Colon (tissue), 2 donors: ENCODE data around the gene ASPDH.
"Not testable (repeated sequence)": the region's sequence is repeated elsewhere in the genome, so short reads cannot be mapped to it uniquely, and the experiment has no call there.

Source experiments
- FAIRE-seq: peaks from 2 replicates; lab custom pipeline; 2012; peaks lifted over from hg19 to GRCh38; lab: Jason Lieb, UNC
- donor health status: control.
- donor health status: control.

ASPDH gene

DNA sequence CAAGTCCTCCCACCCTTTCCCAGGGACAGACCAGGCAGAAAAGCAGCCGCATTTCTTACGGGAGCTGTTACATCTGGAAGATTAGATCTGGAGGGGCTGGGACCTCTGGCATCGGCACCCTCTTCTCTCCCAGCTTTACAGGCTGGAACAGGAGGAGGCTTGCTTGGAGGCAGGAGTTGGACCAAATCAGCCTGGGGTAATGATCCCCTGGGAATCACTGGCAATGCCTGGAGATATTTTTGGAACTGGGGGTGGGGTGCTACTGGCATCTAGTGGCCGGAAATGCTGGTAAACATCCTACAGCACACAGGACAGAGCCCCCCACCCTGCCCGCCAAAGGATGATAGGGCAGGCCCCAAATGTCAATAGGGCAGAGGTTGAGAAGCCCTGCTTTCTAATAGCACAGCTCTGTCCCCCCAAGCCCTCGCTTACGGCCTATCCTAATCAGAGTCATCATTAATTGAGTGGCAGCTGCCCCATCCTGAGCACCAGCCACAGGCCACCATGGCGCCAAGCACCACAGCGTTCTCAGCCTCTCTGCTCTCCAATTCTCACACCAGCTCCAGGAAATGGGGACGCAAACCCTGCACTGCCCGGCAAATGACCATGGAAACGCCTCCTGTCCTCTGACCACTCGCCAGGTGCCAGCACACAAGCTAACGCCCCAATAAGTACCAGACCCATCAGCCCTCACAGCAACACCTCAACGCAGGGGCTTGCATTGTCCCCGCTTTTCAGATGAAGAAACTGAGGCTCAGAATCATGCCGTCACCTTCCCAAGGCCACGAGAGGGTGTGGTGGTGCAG is 33.9 kb upstream of the ASPDH start:
- no peak for FAIRE-seq

DNA sequence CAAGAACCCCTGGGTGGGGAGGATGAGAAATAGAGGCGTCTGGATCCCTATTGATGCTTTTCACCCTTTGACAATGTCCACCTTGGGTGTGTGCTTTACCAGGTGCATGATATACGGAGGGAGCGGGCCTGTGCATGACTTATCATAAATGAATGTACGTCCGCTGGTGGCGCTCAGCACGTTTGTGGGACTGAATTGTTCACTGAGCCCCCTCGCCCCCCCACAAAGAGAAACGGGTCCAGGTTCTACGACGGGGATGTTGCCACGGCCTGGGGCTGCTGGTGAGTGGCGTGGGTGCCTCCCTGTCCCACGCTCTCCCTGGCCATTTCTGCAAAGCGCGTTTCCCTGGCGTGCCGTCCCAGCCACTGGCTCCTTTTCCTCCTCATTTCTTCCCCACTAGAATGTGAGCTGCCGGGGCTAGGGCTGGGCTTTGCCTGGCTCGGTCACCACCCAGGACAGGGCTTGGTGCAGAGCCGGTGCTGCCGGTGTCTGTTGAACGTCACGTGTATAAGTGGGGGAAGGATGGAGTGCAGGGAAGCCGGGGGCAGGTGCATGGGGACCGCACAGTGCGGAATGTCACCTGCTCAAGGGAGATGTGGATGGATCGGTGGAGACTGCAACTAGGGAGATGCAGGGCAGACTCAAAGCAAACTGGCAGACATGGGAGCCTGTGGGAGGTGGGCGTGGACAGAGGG is 33.0 kb upstream of the ASPDH start:
- FAIRE-seq: no peak

DNA sequence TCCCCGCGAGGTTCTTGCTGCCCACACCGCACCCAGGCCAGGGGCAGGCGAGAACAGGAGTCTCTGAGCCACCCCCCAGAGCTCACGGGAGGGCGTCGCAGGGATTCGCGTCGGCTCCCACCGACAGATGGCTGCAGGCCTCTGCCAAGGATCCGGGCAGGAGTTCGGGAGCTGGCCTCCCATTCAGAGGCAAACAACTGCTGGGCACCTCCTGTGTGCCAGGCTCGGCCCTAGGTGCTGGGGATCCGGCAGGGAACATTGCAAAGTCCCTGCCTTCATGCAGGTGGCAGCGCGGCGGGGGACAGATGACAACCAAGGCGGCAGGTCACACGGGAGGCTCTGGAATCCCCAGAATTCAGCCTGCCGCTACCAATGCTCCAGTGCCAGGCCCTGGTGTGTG is 29.2 kb upstream of the ASPDH start:
- FAIRE-seq: no peak

DNA sequence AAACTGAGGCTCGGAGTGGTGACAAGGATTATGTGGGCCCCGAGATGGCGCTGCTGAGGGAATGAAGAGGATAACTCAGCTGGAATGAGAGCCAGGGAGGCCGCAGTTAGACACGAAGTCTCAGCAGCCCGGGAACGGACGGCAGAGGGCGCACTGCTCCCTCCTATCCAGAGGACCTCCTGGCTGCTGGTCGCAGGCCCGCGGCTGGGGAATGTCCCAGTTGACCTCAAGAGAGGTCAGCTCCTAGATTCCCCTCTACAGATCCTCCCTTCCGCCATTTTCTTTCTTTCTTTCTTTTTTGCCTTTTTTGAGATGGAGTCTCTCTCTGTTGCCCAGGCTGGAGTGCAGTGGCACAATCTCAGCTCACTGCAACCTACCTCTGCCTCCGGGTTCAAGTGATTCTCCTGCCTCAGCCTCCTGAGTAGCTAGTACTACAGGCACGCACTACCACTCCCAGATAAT is 24.1 kb upstream of the ASPDH start:
- no peak for FAIRE-seq

DNA sequence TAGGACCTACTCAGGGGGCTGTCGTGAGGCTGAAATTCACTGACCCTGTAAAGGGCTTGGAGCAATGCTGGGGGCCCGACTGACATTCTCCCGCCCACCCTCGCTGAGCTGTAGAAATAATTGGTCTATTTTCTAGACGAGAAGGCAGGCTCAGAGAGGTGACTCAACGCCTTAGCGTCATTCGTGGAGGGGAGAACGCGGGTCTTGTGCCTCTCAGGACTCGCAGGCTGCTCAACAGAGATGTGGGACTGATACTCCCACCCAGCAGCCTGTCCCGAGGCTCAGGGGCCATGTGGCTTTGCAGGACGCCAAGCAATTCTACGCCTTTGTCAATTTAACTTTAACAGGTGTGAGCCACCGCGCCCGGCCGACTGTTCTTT is 23.6 kb upstream of the ASPDH start:
- no peak for FAIRE-seq

DNA sequence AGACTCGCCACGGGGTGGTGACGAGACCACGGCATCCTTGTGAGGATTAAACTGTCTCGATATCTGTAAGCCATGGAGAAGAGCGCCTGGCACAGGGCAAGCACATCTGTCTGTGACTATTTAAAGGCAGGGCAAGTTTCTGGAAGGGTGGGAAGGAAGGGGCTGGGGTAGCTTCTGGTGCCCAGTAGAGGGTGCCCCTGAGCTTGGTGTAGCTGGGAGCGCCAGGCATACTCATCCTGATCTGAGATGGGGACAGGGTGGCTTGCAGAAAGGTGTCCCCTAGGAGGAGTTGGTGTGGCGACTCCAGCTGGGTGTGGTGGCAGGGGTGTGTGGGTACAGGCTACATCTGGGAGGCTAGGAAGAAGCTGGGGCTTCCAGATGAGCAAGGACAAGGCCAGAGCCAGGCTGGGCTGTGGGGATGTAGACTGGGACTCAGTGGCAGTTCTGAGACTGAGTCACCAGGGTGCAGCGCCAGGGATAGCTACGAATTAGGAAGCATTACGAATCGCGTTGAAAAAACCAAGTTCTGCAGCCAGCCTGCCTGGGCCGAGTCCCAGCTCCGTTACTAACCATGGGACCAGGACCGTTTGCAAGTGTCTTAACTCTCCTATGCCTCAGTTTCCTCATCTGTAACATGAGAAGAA is 23.1 kb upstream of the ASPDH start:
- no peak for FAIRE-seq

DNA sequence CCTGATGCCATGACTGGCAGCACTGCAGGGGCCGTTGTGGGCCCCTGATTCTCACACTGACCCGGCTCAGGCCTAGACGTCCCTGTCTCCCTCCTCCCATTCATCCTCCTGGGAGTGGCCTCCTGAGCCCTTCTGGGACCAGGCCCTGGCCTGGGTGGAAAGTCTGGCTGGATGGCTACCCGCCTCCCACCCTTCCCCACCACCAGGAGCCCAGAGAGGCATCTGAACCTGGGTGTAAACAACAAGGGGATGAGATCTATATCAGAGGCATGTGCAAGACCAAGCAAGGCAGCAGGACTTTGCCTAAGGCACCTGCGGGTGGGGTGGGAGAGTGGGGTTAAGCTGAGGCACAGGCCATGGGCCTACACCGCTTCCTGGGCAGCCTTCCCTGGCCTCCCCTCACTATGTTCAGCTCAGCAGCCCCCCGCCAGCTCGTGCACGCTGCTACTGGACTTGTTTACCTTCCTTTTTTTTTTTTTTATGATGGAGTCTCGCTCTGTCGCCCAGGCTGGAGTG is 22.0 kb upstream of the ASPDH start:
- no peak for FAIRE-seq

DNA sequence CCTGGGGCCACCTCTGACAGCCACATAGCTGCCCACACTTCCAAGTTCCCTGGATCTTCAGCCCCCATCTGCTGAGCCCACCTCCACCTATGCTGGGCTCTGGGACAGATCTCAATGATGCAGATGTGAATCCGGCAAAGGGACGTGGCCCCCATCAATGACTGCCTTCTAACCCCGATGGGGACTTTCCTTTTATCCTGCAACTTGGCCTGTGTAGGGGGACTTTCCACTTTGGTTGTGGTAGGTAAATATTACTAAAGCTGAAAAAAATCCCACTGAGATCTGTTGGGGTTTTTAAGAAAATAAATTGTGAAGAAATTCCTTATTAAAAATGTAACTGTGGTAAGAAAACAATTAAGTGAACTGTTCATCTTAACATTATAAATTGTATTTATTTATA is 20.8 kb upstream of the ASPDH start:
- no peak for FAIRE-seq

DNA sequence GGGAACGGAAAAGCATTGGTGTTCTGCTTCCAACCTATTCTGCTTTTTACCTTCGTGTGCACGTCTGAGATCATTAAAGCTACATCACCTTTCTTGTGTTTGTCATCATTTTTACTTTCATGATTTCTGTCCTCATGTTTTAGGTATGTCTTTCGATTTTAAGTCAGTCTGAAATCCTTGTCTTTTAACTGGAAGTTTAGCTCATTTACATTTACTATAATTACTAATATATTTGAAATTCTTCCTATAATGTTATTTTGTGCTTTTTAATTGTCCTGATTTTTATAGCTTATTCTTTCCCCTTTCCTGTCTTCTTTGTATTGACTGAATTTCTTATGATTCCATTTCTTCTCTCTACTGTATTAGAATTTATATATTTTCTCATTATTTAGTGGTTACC is 19.2 kb upstream of the ASPDH start:
- no peak for FAIRE-seq

DNA sequence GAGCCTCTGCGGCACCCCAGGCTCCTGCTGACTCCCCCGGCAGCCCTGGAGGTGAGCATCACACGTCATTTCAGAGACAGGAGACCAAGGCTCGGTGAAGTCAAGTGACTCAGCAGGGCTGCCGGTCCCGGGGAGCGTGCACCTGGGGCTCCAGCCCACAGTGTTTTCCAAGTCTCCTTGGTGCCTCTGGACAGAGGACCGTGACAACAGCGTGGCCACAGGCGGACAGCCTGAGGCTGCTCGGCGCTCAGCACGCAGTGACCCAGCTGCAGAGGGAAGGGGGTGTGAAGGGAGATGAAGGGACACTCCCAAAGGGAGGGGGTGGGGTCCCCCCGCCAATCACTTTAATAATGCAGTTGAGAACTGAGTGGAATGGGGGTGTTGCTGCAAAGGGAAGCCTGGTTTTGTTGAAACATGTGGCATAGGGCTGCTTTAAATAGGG is 17.5 kb upstream of the ASPDH start:
- no peak for FAIRE-seq

DNA sequence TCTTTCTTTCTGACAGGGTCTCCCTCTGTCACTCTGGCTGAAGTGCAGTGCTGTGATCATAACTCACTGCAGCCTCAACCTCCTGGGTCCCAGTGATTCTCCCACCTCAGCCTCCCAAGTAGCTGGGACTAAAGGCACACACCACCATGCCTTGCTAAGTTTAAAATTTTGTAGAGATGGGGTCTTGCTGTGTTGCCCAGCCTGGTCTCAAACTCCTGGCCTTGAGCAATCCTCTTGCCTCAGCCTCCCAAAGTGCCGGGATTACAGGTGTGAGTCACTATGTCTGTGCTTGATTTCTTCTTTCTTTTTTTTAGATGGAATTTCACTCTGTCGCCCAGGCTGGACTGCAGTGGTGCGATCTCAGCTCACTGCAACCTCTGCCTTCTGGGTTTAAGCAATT is 14.3 kb upstream of the ASPDH start:
- FAIRE-seq: not testable (repeated sequence)

DNA sequence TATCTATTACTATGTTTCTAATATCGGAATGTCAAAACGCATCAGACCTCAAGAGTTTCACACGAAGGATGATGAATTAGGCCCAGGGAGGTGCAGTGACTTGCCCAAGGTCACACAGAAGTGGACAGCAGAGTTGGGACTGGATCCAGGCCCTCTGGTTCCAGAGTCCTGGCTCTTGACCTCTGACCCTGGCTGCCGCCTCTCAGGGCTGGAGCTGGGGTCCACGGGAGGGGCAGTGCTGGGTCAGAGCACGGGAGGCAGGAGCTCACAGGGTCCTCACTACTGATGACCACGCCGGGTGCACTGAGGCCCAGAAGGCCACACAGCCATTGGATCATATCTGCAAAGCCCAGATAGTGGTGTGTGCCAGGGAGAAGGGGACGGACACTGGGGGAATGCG is 9.2 kb upstream of the ASPDH start:
- no peak for FAIRE-seq

DNA sequence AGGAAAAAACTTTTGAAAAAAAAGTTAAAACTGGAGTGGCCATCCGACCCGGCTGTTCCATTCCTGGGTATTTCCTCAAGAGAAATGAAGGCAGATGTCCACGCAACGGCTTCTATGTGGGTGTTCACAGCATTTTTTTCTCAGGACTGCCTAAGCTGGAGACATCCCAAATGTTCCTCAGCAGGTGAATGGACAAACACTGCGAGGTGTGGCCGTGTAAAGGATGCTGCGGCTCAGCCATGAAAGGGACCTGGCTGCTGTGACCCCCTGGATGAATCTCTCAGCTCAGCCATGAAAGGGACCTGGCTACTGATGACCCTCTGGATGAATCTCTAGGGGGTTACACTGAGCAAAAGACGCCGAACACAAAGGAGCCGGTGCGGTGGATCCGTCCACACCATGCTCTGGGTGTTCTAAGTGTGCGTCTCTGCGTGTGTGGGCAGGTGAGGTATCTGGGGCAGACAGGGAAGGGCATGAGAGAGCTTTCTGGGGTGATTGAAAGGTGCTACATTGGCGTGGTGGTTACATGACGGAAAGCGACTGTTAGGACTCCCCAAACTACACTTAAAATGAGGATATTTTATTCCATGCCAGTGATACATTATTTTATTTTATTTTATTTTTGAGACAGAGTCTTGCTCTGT is 7.2 kb upstream of the ASPDH start:
- no peak for FAIRE-seq

DNA sequence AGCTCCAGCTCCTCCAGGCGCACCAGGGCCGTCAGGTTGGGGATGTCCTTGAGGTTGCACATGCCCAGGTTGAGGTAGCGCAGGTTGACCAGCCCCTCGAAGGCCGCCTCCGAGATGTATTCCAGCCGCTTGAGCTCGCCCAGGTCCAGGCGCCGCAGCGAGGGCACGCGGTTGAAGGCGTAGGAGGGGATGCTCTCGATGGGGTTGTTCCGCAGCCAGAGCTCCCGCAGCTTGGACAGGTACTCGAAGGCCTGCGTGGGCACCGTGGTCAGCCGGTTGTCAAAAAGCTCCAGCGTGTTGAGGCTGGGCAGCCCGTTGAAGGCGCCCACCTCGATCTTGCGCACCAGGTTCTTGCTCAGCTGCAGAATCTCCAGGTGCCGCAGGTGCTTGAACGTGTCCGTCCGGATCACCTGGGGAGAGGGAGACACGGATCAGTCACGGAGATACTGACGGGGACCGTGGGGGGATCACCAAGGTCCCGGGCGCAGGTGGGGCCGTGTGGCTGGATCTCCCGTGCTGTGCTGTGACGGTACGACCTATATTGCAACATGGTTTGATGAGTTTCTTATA is 5.4 kb upstream of the ASPDH start:
- no peak for FAIRE-seq

DNA sequence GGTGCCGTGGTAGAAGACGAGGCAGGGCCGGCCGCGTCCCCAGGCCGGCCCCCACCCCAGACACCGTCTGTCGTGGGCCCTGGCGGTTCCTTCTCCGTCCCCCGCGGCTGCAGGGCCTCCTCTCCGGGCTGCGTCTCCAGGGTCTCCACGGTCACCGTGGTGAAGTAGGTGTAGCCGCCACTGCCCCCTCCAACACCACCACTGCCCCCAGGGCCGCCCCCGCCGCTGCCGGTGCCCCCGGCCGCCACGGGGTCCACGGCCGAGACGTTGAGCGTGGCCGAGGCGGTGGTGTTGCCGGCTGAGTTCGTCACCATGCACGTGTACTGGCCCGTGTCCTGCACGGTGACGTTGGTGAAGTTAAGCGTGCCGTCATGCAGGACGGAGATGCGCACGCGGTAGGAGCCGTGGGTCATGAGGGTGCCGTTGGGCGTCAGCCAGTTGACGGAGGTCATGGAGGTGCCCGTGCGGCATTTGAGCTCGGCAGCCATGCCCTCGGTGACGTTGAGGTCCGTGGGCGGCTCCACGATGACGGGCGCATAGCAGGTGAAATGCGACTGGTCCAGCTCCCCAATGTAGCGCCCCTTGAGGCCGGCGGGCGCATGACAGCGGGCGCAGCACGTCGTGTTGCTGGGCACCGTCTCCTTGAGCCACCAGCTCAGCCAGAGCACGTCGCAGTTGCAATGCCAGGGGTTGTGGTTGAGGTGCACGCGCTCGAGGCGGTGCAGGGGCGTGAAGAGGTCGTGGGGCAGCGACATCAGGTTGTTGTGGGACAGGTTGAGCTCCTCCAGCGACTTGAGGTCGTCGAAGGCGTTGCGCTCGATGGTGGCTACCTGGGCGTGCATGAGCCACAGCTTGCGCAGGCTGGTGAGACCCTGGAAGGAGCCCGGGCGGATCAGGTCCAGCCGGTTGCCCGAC is 4.6 kb upstream of the ASPDH start:
- no peak for FAIRE-seq

DNA sequence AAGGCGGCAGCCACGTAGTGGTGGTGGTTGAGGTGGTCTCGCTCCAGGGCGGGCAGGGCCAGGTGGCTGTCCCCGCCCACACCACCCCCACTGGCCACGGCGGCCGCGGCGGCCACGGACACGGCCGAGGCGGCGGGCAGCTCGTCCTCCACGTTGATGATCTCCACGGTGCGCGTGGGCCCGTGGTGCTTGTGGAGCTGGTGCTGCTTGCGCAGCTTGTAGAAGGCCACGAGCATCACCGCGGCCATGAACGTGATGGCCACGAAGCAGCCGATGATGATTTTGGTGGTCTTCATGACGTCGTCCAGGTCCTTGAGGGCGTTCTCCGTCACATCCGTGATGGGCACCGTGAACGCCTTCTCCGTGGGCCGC is 4.0 kb upstream of the ASPDH start:
- no peak for FAIRE-seq

DNA sequence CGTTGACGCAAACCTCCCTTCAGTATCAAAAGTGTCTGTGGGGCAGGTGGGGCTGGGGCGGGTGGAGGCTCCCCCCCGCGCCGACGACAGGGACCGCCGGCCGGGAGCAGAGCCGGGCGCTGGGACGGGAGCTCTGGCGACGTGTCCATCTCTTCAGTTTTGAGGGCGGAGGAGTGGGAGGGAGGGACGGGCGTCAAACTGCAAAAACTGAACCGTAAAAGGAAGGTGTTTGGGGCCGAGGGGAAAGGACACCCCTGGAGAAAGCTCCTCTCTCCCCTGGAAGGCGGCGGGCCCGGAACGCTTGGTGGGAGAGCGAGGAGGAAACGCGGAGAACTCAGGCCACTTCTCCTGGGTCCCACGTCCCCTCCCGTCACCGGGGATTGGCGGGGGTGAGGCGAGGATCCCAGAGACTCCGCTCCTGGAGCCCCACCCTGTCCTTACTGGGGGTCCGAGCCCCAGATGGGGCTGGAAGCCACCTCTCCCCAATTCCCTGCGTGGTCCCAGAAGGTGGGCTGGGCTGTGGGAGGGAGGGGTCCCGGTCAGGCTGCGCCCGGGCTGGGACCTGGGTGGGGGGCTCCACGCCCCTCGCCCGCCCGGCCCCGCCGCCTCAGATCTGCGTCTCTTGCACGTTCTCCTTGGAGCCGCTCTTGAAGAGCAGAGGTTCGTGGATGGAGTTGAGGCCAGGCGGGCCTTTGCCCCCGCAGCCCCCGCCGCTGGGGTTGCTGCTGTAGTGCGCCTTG is 3.4 kb upstream of the ASPDH start:
- no peak for FAIRE-seq

DNA sequence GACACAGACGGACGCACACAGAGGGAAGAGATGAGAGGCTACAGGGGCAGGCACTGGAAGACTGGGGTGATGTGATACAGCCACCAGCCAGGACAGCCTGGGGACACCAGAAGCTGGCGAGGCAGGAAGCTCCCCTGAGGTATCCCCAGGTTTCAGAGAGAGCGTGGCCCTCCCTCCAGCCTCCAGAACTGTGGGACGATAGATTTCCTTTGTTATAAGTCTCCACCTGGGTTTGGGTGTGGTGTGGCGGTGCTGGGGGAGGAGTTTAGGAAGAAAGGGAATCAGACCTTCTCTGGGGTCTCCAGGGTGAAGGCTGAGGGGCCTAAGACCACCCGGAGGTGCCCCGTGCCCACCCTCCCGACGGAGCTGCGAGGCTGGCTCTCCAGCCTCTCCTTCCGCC is 2.7 kb upstream of the ASPDH start:
- FAIRE-seq: no peak

DNA sequence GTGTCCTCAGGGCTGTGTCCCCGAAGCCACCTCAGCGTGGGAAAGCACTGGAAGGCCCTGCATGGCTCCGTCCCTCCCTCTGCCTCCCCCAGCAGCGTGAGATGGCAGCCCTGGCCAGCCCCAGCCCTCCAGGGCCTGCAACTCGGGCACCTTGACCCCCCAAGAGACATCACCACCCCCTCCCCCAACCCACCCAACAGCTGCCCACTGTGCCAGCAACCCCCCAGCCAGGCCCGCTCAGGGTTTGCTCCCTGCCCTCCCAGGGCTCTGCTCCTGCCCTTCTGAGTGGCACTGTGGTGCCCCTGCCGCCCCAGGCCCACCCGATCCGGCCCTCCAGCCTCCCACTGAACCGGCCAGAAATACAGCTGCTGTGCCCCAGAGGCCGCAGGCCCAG is 1.5 kb upstream of the ASPDH start:
- no peak for FAIRE-seq
